OCI-LY1 (cell line): Measurements from ENCODE around the gene KLHL20.
"Not testable (repeated sequence)": the region's sequence is repeated elsewhere in the genome, so short reads cannot be mapped to it uniquely, and the experiment has no call there.

Experiments
- EZH2 ChIP-seq: fragments of 200-600 bp; sonication (generic), shearing (Covaris generic); IDR thresholded peaks from 2 replicates; pipeline ENCODE4 v1.8.0; 2017; ENCODE audit warnings: borderline replicate concordance, mixed run types, mild to moderate bottlenecking, antibody characterized with exemption, low read length, moderate library complexity, mixed read lengths
- TF ChIP-seq, protein P1 (sequence below): fragments of 200-600 bp; sonication (generic), shearing (Covaris generic); IDR thresholded peaks from 2 replicates; pipeline ENCODE4 v1.5.1; 2017; ENCODE audit warnings: mild to moderate bottlenecking, antibody characterized with exemption, low read length, moderate library complexity, mixed read lengths

DNA sequence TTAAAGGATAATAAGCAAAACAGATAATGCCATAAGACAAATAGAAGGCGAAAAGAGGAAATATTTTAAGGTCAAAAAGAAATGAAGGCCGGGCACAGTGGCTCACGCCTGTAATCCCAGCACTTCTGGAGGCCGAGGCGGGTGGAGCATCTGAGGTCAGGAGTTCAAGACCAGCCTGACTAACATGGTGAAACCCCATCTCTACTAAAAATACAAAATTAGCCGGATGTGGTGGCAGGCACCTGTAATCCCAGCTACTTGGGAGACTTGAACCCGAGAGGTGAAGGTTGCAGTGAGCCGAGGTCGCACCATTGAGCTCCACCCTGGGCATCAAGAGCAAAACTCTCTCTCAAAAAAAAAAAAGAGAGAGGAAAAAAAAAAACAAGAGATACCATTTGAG is 55.5 kb downstream of the KLHL20 start:
- TF ChIP-seq, protein P1, sequence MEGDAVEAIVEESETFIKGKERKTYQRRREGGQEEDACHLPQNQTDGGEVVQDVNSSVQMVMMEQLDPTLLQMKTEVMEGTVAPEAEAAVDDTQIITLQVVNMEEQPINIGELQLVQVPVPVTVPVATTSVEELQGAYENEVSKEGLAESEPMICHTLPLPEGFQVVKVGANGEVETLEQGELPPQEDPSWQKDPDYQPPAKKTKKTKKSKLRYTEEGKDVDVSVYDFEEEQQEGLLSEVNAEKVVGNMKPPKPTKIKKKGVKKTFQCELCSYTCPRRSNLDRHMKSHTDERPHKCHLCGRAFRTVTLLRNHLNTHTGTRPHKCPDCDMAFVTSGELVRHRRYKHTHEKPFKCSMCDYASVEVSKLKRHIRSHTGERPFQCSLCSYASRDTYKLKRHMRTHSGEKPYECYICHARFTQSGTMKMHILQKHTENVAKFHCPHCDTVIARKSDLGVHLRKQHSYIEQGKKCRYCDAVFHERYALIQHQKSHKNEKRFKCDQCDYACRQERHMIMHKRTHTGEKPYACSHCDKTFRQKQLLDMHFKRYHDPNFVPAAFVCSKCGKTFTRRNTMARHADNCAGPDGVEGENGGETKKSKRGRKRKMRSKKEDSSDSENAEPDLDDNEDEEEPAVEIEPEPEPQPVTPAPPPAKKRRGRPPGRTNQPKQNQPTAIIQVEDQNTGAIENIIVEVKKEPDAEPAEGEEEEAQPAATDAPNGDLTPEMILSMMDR, result not testable (repeated sequence)
- TF ChIP-seq EZH2, result not testable (repeated sequence)
